ENCODE measurements around the gene PCGF1.

DNA sequence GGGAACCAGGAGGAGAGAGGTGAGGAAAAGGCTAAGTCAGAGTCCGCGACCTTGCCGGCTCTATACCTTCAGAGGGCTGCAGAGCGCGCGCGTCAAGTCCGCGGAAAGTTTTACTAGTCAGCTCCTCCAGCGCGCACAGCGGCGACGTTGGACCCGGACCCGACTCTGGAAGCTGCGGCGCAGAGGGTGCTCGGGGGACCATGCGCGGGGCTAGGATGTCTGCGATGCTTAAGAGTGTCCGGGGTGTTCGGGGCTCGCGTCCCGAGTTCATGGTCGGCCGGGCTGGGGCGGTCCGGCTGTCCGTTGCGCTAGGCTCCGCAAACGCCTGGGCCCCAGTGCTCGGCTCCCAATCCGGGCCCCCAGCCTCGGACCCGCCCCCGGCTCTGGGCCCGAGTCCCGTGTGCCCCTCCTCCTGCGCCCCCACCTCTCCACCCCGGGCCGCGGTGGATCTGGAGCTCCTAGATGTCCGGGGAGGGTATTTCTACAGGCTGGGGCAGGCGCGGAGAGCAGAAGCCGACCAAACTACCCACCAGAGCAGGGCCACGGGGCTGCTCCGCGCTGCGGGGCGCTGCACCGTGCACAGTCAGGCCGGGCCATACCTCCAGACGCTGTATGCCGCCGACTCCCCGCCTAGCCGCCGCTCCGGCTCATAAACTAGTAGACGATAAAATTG lies 8.1 kb downstream of the PCGF1 start, which contains the start of gene LBX2:
- no peak for TF ChIP-seq POLR2AphosphoS5 (IDR thresholded peaks at IDR 0.05; ENCODE audit: low read depth, low read length)
- no peak for TF ChIP-seq TAF1 (IDR thresholded peaks at IDR 0.05; ENCODE audit: borderline replicate concordance, insufficient read depth, low read length)
- TF ChIP-seq, protein P1, sequence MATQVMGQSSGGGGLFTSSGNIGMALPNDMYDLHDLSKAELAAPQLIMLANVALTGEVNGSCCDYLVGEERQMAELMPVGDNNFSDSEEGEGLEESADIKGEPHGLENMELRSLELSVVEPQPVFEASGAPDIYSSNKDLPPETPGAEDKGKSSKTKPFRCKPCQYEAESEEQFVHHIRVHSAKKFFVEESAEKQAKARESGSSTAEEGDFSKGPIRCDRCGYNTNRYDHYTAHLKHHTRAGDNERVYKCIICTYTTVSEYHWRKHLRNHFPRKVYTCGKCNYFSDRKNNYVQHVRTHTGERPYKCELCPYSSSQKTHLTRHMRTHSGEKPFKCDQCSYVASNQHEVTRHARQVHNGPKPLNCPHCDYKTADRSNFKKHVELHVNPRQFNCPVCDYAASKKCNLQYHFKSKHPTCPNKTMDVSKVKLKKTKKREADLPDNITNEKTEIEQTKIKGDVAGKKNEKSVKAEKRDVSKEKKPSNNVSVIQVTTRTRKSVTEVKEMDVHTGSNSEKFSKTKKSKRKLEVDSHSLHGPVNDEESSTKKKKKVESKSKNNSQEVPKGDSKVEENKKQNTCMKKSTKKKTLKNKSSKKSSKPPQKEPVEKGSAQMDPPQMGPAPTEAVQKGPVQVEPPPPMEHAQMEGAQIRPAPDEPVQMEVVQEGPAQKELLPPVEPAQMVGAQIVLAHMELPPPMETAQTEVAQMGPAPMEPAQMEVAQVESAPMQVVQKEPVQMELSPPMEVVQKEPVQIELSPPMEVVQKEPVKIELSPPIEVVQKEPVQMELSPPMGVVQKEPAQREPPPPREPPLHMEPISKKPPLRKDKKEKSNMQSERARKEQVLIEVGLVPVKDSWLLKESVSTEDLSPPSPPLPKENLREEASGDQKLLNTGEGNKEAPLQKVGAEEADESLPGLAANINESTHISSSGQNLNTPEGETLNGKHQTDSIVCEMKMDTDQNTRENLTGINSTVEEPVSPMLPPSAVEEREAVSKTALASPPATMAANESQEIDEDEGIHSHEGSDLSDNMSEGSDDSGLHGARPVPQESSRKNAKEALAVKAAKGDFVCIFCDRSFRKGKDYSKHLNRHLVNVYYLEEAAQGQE (IDR thresholded peaks at IDR 0.05; ENCODE audit: insufficient read depth in 1 of 2, low read depth in 2 of 2, low read length in 2 of 2) = no peak
- TF ChIP-seq SIN3A (IDR thresholded peaks at IDR 0.05; ENCODE audit: borderline replicate concordance, insufficient read depth, low read length) = no peak
